ENCODE results near the gene ABCB10. TPM values are rescaled to one million over a fixed set of nuclear protein-coding genes. Genes with fewer than 3 reads are reported as not detected.
"Not testable (repeated sequence)": the region's sequence is repeated elsewhere in the genome, so short reads cannot be mapped to it uniquely, and the experiment has no call there.

Gene ABCB10
- total RNA-seq, 4 donors from 2014 or later: 10.5 to 15.2 (median 13.0) TPM

DNA sequence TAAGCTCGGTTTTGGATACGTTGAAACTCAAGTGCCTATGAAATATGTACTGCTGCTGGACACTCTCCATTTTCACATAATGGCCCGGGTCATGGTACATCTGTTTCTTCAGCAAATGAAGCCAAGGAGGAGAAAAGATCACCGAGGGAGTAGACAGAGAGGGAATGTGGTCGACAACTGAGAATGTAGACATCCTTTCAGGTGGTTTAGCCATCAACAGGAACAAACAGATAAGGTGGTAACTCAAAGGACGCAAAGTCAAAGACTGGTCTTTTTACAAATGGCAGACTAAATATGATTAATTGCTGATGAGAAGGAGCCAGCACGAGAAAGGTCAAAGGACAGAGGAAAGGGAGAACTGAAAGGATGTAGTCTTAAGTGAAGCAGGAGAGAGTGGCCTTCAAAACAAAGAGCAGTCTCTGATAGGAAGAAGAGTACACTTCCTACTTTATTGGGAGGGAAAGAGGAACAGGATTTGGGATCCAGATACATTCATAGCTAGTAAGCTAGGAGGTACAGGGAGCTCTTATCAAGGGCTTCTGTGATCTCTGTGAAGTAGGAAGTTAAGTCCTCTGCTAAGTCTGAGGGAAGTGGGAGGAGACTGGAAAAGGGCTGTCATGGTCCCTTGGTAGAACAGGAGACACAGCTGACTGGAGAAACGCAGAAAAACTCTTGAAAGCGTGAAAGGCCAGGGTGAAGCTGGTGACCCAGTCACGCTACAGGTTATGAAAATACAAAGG, 78.7 kb downstream of the ABCB10 start:
- Histone ChIP-seq H3K36me3 (peaks cover 84% of the 10 kb centered on the region), H3K27ac (no peak overlapping the region), H3K9me3 (no peaks in the 10 kb centered on the region), H3K27me3 (no peaks in the 10 kb centered on the region), H3K4me1 (no peaks in the 10 kb centered on the region), H3K4me3 (no peak overlapping the region)
- TF ChIP-seq, protein P1, sequence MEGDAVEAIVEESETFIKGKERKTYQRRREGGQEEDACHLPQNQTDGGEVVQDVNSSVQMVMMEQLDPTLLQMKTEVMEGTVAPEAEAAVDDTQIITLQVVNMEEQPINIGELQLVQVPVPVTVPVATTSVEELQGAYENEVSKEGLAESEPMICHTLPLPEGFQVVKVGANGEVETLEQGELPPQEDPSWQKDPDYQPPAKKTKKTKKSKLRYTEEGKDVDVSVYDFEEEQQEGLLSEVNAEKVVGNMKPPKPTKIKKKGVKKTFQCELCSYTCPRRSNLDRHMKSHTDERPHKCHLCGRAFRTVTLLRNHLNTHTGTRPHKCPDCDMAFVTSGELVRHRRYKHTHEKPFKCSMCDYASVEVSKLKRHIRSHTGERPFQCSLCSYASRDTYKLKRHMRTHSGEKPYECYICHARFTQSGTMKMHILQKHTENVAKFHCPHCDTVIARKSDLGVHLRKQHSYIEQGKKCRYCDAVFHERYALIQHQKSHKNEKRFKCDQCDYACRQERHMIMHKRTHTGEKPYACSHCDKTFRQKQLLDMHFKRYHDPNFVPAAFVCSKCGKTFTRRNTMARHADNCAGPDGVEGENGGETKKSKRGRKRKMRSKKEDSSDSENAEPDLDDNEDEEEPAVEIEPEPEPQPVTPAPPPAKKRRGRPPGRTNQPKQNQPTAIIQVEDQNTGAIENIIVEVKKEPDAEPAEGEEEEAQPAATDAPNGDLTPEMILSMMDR (IDR thresholded peaks at IDR 0.05): no peak
- TF ChIP-seq EP300 (IDR thresholded peaks at IDR 0.05): no peak
- no peak for TF ChIP-seq POLR2A (IDR thresholded peaks at IDR 0.05)
- TF ChIP-seq POLR2AphosphoS5 (IDR thresholded peaks at IDR 0.05): no peak
- no peak for DNase-seq (ENCODE audit: low spot score in 2 of 2)
- WGBS: 85% methylated on average over 10 of the region's 10 CpGs

DNA sequence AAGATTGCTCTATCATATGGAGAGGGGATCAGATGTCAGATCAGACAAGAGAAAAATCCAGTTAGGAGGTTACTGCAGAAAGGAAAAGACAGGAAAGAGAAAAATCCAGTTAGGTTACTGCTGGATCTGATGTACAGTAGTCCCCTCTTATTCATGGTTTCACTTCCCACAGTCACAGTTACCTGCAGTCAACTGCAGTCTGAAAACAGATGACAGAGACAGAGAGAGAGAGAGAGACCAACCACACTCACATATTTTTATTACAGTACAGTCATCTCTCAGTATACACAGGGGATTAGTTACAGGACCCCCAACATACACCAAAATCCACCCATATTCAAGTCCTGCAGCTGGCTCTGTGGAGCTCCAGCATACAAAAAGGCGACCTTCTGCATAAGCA, 79.7 kb downstream of the ABCB10 start:
- Histone ChIP-seq H3K4me3 (no peak overlapping the region), H3K4me1 (no peaks in the 10 kb centered on the region), H3K27ac (no peak overlapping the region), H3K27me3 (no peaks in the 10 kb centered on the region), H3K36me3 (peaks cover 86% of the 10 kb centered on the region), H3K9me3 (no peaks in the 10 kb centered on the region)
- no peak for TF ChIP-seq POLR2A (IDR thresholded peaks at IDR 0.05)
- DNase-seq (ENCODE audit: low spot score in 2 of 2): no peak
- WGBS: 95% methylated on average over 1 of the region's 1 CpG

DNA sequence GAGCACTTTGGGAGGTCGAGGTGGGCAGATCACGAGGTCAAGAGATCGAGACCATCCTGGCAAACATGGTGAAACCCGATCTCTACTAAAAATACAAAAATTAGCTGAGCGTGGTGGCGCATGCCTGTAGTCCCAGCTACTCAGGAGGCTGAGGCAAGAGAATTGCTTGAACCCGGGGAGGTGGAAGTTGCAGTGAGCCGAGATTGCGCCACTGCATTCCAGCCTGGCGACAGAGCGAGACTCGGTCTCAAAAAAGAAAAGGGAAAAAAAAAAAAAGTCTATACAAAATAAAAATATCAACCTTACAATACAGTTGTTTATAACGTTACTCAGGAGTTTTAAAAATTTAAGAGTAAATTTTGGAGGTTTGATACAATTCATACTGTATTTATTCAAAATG, 82.6 kb downstream of the ABCB10 start:
- not testable (repeated sequence) for H3K27me3 ChIP-seq; H3K4me1 ChIP-seq; H3K27ac ChIP-seq; DNase-seq (ENCODE audit: low spot score in 2 of 2); H3K4me3 ChIP-seq; H3K9me3 ChIP-seq
- WGBS: 92% methylated on average over 13 of the region's 13 CpGs
- H3K36me3 ChIP-seq: peaks cover 86% of the 10 kb centered on the region

DNA sequence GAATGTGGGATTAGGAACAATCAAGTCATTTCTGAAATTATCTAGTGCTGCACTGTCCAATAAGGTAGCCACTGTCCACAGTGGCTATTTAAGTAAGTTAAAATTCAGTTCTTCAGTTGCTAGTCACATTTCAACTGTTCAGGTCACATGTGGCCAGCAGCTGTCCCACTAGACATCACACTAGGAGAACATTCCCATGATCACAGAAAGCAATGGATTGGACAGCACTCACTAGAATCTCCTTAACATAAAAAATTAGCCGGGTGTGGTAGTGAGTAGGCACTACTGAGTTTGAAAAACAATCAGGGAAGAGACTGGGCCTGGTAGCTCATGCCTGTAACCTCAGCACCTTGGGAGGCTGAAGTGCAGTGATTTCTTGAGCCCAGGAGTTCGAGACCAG, 84.0 kb downstream of the ABCB10 start:
- TF ChIP-seq POLR2AphosphoS5 (IDR thresholded peaks at IDR 0.05) (no peak), POLR2A (IDR thresholded peaks at IDR 0.05) (no peak), EP300 (IDR thresholded peaks at IDR 0.05) (no peak)
- TF ChIP-seq, protein P1 (IDR thresholded peaks at IDR 0.05): no peak
- no peak overlapping the region for H3K4me3 ChIP-seq
- no peaks in the 10 kb centered on the region for H3K4me1 ChIP-seq
- H3K27me3 ChIP-seq: no peaks in the 10 kb centered on the region
- DNase-seq (ENCODE audit: low spot score in 2 of 2): no peak
- WGBS: 82% methylated on average over 2 of the region's 2 CpGs
- peaks cover 88% of the 10 kb centered on the region for H3K36me3 ChIP-seq
- H3K9me3 ChIP-seq: no peaks in the 10 kb centered on the region
- H3K27ac ChIP-seq: no peak overlapping the region

DNA sequence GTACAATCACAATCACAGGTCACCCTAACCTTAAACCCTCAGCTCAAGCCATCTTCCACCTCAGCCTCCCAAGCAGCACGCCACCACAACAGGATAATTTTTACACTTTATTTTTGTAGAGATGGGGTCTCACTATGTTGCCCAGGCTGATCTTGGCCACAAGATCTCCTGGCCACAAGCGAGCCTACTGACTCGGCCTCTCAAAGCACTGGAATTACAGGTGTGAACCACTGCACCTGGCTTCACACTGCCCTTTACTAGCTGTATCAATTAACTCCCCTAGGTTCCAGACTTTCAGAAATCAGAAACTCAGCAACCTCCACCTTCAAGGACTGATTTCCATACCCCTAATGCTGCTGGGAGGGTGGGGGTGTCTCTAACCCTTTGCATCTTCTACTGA, 87.3 kb downstream of the ABCB10 start:
- Histone ChIP-seq H3K27me3 (no peaks in the 10 kb centered on the region), H3K36me3 (peaks cover 86% of the 10 kb centered on the region)

DNA sequence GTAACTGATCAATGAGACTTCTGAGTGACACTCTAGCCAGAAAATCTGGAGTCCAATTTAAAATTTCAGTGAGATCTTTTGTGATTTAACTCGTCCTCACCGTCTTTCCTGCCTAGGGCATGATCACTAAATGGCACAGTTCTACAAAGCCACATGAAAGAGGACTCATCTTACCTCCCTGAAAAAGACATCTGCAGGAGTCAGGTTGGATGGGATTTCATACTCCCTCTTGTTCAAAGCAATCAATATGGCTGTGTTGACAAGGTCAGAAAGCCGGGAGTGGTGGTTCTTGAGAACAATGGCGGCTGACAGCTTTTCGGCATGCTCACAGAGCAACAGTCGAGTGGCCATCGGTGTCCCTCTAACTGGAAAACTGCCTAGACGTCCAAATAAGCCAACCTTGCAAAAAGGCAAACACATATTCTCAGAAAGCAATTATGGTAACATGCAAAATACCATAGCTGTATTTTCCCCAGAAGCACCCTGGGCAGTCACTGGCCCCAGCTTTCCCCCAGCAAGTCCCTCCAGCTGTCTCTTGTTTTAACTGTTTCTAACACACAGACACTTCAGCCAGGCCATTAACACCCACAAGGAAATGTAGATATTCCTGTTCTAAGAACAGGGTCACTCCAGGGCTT, 88.0 kb downstream of the ABCB10 start:
- Histone ChIP-seq H3K4me3 (no peak overlapping the region), H3K36me3 (peaks cover 84% of the 10 kb centered on the region), H3K27me3 (no peaks in the 10 kb centered on the region), H3K9me3 (no peaks in the 10 kb centered on the region), H3K4me1 (no peaks in the 10 kb centered on the region), H3K27ac (no peak overlapping the region)
- 89% methylated on average over 8 of the region's 8 CpGs for whole genome bisulfite sequencing
- TF ChIP-seq POLR2A (IDR thresholded peaks at IDR 0.05): no peak
- no peak for TF ChIP-seq POLR2AphosphoS5 (IDR thresholded peaks at IDR 0.05)
- no peak for TF ChIP-seq EP300 (IDR thresholded peaks at IDR 0.05)
- no peak for DNase-seq (ENCODE audit: low spot score in 2 of 2)

More for the DNA sequence above, 87.3 kb downstream of the ABCB10 start:
- H3K27ac ChIP-seq: no peak overlapping the region
- DNase-seq (ENCODE audit: low spot score in 2 of 2): no peak
- no peaks in the 10 kb centered on the region for H3K9me3 ChIP-seq
- 78% methylated on average over 3 of the region's 3 CpGs for WGBS
- TF ChIP-seq POLR2AphosphoS5 (IDR thresholded peaks at IDR 0.05): no peak
- TF ChIP-seq, protein P1 (IDR thresholded peaks at IDR 0.05): no peak
- no peak for TF ChIP-seq EP300 (IDR thresholded peaks at IDR 0.05)
- no peak for TF ChIP-seq POLR2A (IDR thresholded peaks at IDR 0.05)
- no peaks in the 10 kb centered on the region for H3K4me1 ChIP-seq
- no peak overlapping the region for H3K4me3 ChIP-seq
